Gastroesophageal sphincter (tissue), 3 donors: ENCODE data around the gene SPC25.

Experiments
- EP300 ChIP-seq: sonication (generic); formaldehyde crosslinking; IDR thresholded peaks from one replicate; pipeline ENCODE4 v1.6.1; 2017; ENCODE audit warnings: antibody characterized with exemption, mild to moderate bottlenecking
- POLR2A ChIP-seq, 2 donors: fragments of 450-650 bp; IDR thresholded peaks; one replicate each; pipeline ENCODE4 v1.6.1; 2017; ENCODE audit warnings: antibody characterized with exemption in 2 of 2, mild to moderate bottlenecking in 2 of 2, moderate library complexity in 1 of 2
- POLR2AphosphoS5 ChIP-seq: sonication (generic); formaldehyde crosslinking; IDR thresholded peaks from one replicate; pipeline ENCODE4 v1.6.1; 2017; ENCODE audit warnings: antibody characterized with exemption
- TF ChIP-seq, protein P1 (sequence below), 4 experiments: fragments of 200-600 bp in 2 of 4; fragments of 450-650 bp in 2 of 4; sonication (generic) in 1 of 4; IDR thresholded peaks; one replicate each; pipeline ENCODE4 v1.5.1; 2017 to 2019; ENCODE audit warnings: antibody characterized with exemption in 4 of 4, mild to moderate bottlenecking in 2 of 4, moderate library complexity in 2 of 4

- TF ChIP-seq EP300 (no peak), POLR2A (IDR thresholded peaks at IDR 0.05) (no peak), POLR2AphosphoS5 (no peak)
- TF ChIP-seq, protein P1, sequence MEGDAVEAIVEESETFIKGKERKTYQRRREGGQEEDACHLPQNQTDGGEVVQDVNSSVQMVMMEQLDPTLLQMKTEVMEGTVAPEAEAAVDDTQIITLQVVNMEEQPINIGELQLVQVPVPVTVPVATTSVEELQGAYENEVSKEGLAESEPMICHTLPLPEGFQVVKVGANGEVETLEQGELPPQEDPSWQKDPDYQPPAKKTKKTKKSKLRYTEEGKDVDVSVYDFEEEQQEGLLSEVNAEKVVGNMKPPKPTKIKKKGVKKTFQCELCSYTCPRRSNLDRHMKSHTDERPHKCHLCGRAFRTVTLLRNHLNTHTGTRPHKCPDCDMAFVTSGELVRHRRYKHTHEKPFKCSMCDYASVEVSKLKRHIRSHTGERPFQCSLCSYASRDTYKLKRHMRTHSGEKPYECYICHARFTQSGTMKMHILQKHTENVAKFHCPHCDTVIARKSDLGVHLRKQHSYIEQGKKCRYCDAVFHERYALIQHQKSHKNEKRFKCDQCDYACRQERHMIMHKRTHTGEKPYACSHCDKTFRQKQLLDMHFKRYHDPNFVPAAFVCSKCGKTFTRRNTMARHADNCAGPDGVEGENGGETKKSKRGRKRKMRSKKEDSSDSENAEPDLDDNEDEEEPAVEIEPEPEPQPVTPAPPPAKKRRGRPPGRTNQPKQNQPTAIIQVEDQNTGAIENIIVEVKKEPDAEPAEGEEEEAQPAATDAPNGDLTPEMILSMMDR (IDR thresholded peaks at IDR 0.05), result no peak
Measured at GRCh38 chr2:168930242-168930641, 40.0 kb upstream of the SPC25 start.
